HCT116 (cell line): ENCODE data around the gene PPFIBP1. TPM values are rescaled to one million over a fixed set of nuclear protein-coding genes. Genes with fewer than 3 reads are reported as not detected.

ENCODE experiments used
- ATAC-seq: fragments of 200-7000 bp; cut with Tn5 transposase; 2 replicates; pipeline ENCODE4 v1.9.1; 2020; ENCODE audit warnings: mild to moderate bottlenecking, moderate library complexity
- BruUV-seq: library from RNA; stranded (reverse); fragments of 400-500 nt; replicated peaks from 2 replicates; lab custom pipeline; 2021; lab: Mats Ljungman, UMichigan
- CTCF ChIA-PET: fragments of 300-600 bp; sonication (Branson Sonifier 250); formaldehyde crosslinking; loops from one replicate; lab custom pipeline; 2021; ENCODE audit warnings: antibody characterized with exemption; lab: Charles Lee
- POLR2A ChIA-PET: fragments of 300-600, 350-600 bp; sonication (Branson Sonifier 250); formaldehyde crosslinking; loops from one replicate; lab custom pipeline; 2021; ENCODE audit warnings: antibody characterized with exemption; lab: Charles Lee
- RAD21 ChIA-PET, 2 experiments: fragments of 300-600 bp; sonication (Branson Sonifier 250); formaldehyde crosslinking; loops; one replicate each; lab custom pipeline; 2023; ENCODE audit warnings: low total read pairs in 2 of 2; ENCODE audit not compliant: uncharacterized antibody in 2 of 2, unreplicated experiment in 2 of 2, low non-redundant PET in 1 of 2; lab: Charles Lee
- DNase-seq: peaks from one replicate; pipeline ENCODE4 v3.0.0-alpha.2; 2010; ENCODE audit warnings: low read depth, low spot score
- H2AFZ ChIP-seq: fragments of 200-600 bp; shearing (Covaris generic), sonication (generic); 2 replicates; pipeline ENCODE4 v1.6.1; 2017; ENCODE audit warnings: low read depth, mixed run types, mixed read lengths, antibody characterized with exemption, low read length; ENCODE audit not compliant: poor library complexity, severe bottlenecking
- H3K27ac ChIP-seq: 2 replicates; pipeline ENCODE4 v1.5.1; 2012; ENCODE audit warnings: low read depth, low read length
- H3K27me3 ChIP-seq: fragments of 200-600 bp; sonication (generic); 2 replicates; pipeline ENCODE4 v1.6.1; 2016; ENCODE audit warnings: mixed run types, low read length, mixed read lengths; ENCODE audit not compliant: insufficient read depth
- H3K36me3 ChIP-seq, 2 experiments: fragments of 200-500 bp in 1 of 2; fragments of 200-600 bp in 1 of 2; sonication (Bioruptor generic) in 1 of 2; sonication (generic) in 1 of 2; 2 replicates each; pipeline versions ENCODE4 v1.5.1 to v1.6.1; 2014 to 2016; ENCODE audit warnings: low read length in 2 of 2, inconsistent platforms in 1 of 2, mixed read lengths in 1 of 2, mixed run types in 1 of 2; ENCODE audit not compliant: insufficient read depth in 2 of 2, control insufficient read depth in 1 of 2
- H3K4me1 ChIP-seq, 2 experiments: fragments of 200-600 bp in 1 of 2; sonication (generic) in 1 of 2; 2 replicates each; pipeline versions ENCODE4 v1.5.1 to v1.6.1; 2012 to 2017; ENCODE audit warnings: low read length in 2 of 2, inconsistent platforms in 1 of 2, mild to moderate bottlenecking in 1 of 2, mixed read lengths in 1 of 2, mixed run types in 1 of 2, moderate library complexity in 1 of 2; ENCODE audit not compliant: insufficient read depth in 2 of 2, control insufficient read depth in 1 of 2
- H3K4me2 ChIP-seq: fragments of 200-600 bp; sonication (generic); 2 replicates; pipeline ENCODE4 v1.6.1; 2017; ENCODE audit warnings: mixed run types, low read length, mixed read lengths
- H3K4me3 ChIP-seq, 2 experiments: fragments of 200-600 bp in 1 of 2; sonication (generic) in 1 of 2; replicated peaks in 1 of 2; 2 replicates each; pipeline ENCODE4 v1.5.1; 2011 to 2016; ENCODE audit warnings: low read length in 2 of 2, control low read depth in 1 of 2, low read depth in 1 of 2, mild to moderate bottlenecking in 1 of 2, mixed read lengths in 1 of 2, mixed run types in 1 of 2
- H3K79me2 ChIP-seq: fragments of 200-600 bp; sonication (generic); 2 replicates; pipeline ENCODE4 v1.6.1; 2017; ENCODE audit warnings: mild to moderate bottlenecking, mixed run types, low read length, moderate library complexity, mixed read lengths; ENCODE audit not compliant: insufficient read depth
- H3K9ac ChIP-seq: fragments of 200-600 bp; sonication (generic); 2 replicates; pipeline ENCODE4 v1.6.1; 2016; ENCODE audit warnings: low read length, mixed read lengths
- H3K9me2 ChIP-seq: fragments of 200-600 bp; sonication (generic), shearing (Covaris generic); 2 replicates; pipeline ENCODE4 v1.6.1; 2017; ENCODE audit warnings: mixed run types, mild to moderate bottlenecking, moderate library complexity; ENCODE audit not compliant: insufficient read depth
- H3K9me3 ChIP-seq, 2 experiments: fragments of 200-500 bp in 1 of 2; fragments of 200-600 bp in 1 of 2; sonication (Bioruptor generic) in 1 of 2; sonication (generic) in 1 of 2; 2 replicates each; pipeline ENCODE4 v1.6.1; 2014 to 2017; ENCODE audit warnings: low read length in 2 of 2, mixed read lengths in 2 of 2, inconsistent platforms in 1 of 2, low read depth in 1 of 2, mild to moderate bottlenecking in 1 of 2, mixed run types in 1 of 2, moderate library complexity in 1 of 2; ENCODE audit not compliant: control insufficient read depth in 1 of 2, insufficient read depth in 1 of 2
- H4K20me1 ChIP-seq: fragments of 200-600 bp; sonication (generic), shearing (Covaris generic); 2 replicates; pipeline ENCODE4 v1.6.1; 2017; ENCODE audit warnings: mixed run types, mild to moderate bottlenecking, moderate library complexity; ENCODE audit not compliant: insufficient read depth
- ATF3 ChIP-seq: IDR thresholded peaks from 2 replicates; pipeline ENCODE4 v1.6.1; 2012
- CBX3 ChIP-seq: IDR thresholded peaks from 2 replicates; pipeline ENCODE4 v1.6.1; 2012; ENCODE audit warnings: low read depth
- CEBPB ChIP-seq: IDR thresholded peaks from 2 replicates; pipeline ENCODE4 v1.6.1; 2012; ENCODE audit warnings: low read depth
- CTCF ChIP-seq, 3 experiments: fragments of 200-600 bp in 1 of 3; sonication (generic) in 1 of 3; IDR thresholded peaks in 2 of 3; conservative IDR thresholded peaks in 1 of 3; 2 replicates each; pipeline ENCODE4 v1.5.1; 2012 to 2017; ENCODE audit warnings: low read depth in 2 of 3, low read length in 2 of 3, antibody characterized with exemption in 1 of 3, borderline replicate concordance in 1 of 3, control low read depth in 1 of 3, mild to moderate bottlenecking in 1 of 3, mixed read lengths in 1 of 3, mixed run types in 1 of 3, moderate library complexity in 1 of 3; ENCODE audit not compliant: insufficient read depth in 1 of 3
- EGR1 ChIP-seq: IDR thresholded peaks from 2 replicates; pipeline ENCODE4 v1.6.1; 2012; ENCODE audit warnings: low read depth
- ELF1 ChIP-seq: IDR thresholded peaks from 2 replicates; pipeline ENCODE4 v1.6.1; 2012; ENCODE audit warnings: low read depth, borderline replicate concordance
- EZH2 ChIP-seq: fragments of 200-600 bp; sonication (generic); IDR thresholded peaks from 2 replicates; pipeline ENCODE4 v1.6.1; 2017; ENCODE audit warnings: antibody characterized with exemption, mixed run types
- EZH2phosphoT487 ChIP-seq: fragments of 200-600 bp; IDR thresholded peaks from 2 replicates; pipeline ENCODE4 v1.6.1; 2018; ENCODE audit warnings: antibody characterized with exemption, borderline replicate concordance
- FOSL1 ChIP-seq: IDR thresholded peaks from 2 replicates; pipeline ENCODE4 v1.6.1; 2012; ENCODE audit warnings: low read depth
- POLR2A ChIP-seq: IDR thresholded peaks from 2 replicates; pipeline ENCODE4 v1.7.0; 2011; ENCODE audit warnings: borderline replicate concordance; ENCODE audit not compliant: insufficient read depth, insufficient read length; ENCODE audit errors: extremely low read depth
- POLR2AphosphoS5 ChIP-seq: IDR thresholded peaks from 2 replicates; pipeline ENCODE4 v1.6.1; 2011; ENCODE audit warnings: mild to moderate bottlenecking, low read depth, low read length, moderate library complexity
- RAD21 ChIP-seq: IDR thresholded peaks from 2 replicates; pipeline ENCODE4 v1.6.1; 2012; ENCODE audit warnings: low read depth, mild to moderate bottlenecking
- REST ChIP-seq: IDR thresholded peaks from 2 replicates; pipeline ENCODE4 v1.6.1; 2012; ENCODE audit warnings: low read depth
- SIN3A ChIP-seq: IDR thresholded peaks from 2 replicates; pipeline ENCODE4 v1.6.1; 2012; ENCODE audit warnings: low read depth
- YY1 ChIP-seq: IDR thresholded peaks from 2 replicates; pipeline ENCODE4 v1.6.1; 2011; ENCODE audit warnings: low read length, low read depth, moderate library complexity, mild to moderate bottlenecking; ENCODE audit not compliant: insufficient replicate concordance; ENCODE audit errors: extremely low read depth
- intact Hi-C: fragments of 100-400 bp; cut with micrococcal nuclease; formaldehyde crosslinking; loops from 2 replicates; pipeline ENCODE4 v1.10.0; 2022
- total RNA-seq: library from RNA; stranded (reverse); gene quantifications from one replicate; pipeline ENCODE4 v1.2.1, GENCODE V29; 2021; ENCODE audit not compliant: unreplicated experiment

PPFIBP1 gene
- total RNA-seq, 1 experiment from 2014 or later: 102 TPM

- CTCF ChIA-PET: no interaction called here
- POLR2A ChIA-PET: no interaction called here
- Histone ChIP-seq H3K9me3 (no peaks in the 10 kb centered on the region), H3K27ac (no peak overlapping the region), H3K79me2 (no peaks in the 10 kb centered on the region), H3K4me3 (no peak overlapping the region), H3K4me1 (no peaks in the 10 kb centered on the region), H3K36me3 (no peaks in the 10 kb centered on the region), H3K9ac (no peak overlapping the region), H2AFZ (no peak overlapping the region), H3K27me3 (no peaks in the 10 kb centered on the region), H3K9me2 (no peaks in the 10 kb centered on the region), H3K4me2 (no peak overlapping the region), H4K20me1 (no peaks in the 10 kb centered on the region)
- RAD21 ChIA-PET: no interaction called here
- TF ChIP-seq REST (no peak), ELF1 (no peak), EGR1 (no peak), CBX3 (no peak), RAD21 (no peak), SIN3A (no peak), CEBPB (no peak)
- no TSS peak for BruUV-seq
- ATAC-seq (no peak), DNase-seq (no peak)
- intact Hi-C loops: no loop called here
Observed at GRCh38 chr12:27502021-27502435, 22.0 kb upstream of the PPFIBP1 start.

GRCh38 chr12:27504507-27504906 lies 19.5 kb upstream of the PPFIBP1 start:
- RAD21 ChIA-PET: no interaction called here
- no peak for ATAC-seq
- no peak overlapping the region for H3K9ac ChIP-seq
- BruUV-seq: no TSS peak
- H3K4me3 ChIP-seq: no peak overlapping the region
- no peak overlapping the region for H3K27ac ChIP-seq
- H3K36me3 ChIP-seq: no peaks in the 10 kb centered on the region
- H3K4me1 ChIP-seq: no peaks in the 10 kb centered on the region
- H3K4me2 ChIP-seq: no peak overlapping the region
- H4K20me1 ChIP-seq: no peaks in the 10 kb centered on the region
- intact Hi-C loops: no loop called here
- no peaks in the 10 kb centered on the region for H3K9me3 ChIP-seq
- POLR2A ChIA-PET: no interaction called here
- H3K27me3 ChIP-seq: no peaks in the 10 kb centered on the region
- CTCF ChIA-PET: interaction anchor here (1.2 kb wide), 1 partner anchor 70 kb away, joined by 4 read pairs; no protein-coding TSS in a partner anchor
- DNase-seq: no peak
- H3K79me2 ChIP-seq: no peaks in the 10 kb centered on the region
- no peak overlapping the region for H2AFZ ChIP-seq
- no peaks in the 10 kb centered on the region for H3K9me2 ChIP-seq
- TF ChIP-seq RAD21 (no peak), EZH2phosphoT487 (no peak), EZH2 (no peak), CBX3 (no peak), CTCF (IDR thresholded peaks at IDR 0.05 in 2 of 3, conservative IDR thresholded peaks at IDR 0.05 in 1 of 3; ENCODE audit: borderline replicate concordance in 1 of 3, insufficient read depth in 1 of 3, low read depth in 2 of 3, low read length in 2 of 3) (no peak), POLR2AphosphoS5 (no peak), POLR2A (no peak), ATF3 (no peak), SIN3A (no peak), FOSL1 (no peak), YY1 (no peak)
